ENCODE results near the gene CIDEC.
"Not testable (repeated sequence)": the region's sequence is repeated elsewhere in the genome, so short reads cannot be mapped to it uniquely, and the experiment has no call there.

Gene CIDEC

DNA sequence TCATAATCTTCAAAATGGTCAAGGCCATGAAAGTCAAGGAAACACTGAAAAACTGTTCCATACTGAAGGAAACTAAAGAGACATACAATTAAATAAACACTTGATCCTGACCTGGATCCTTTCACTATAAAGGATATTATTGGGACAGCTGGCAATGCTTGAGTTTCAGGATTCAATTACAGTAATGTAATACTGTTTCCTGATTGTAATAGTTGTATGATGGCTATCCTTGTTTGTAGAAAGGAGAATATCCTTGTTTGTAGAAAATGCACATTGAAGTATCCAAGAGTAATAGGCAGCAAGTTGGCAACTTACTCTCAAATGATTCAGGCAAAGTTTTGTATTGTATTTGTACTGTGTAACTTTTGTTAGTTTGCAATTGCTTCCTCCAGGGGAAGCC is 4.6 kb downstream of the CIDEC start:
- no peak for DNase-seq

DNA sequence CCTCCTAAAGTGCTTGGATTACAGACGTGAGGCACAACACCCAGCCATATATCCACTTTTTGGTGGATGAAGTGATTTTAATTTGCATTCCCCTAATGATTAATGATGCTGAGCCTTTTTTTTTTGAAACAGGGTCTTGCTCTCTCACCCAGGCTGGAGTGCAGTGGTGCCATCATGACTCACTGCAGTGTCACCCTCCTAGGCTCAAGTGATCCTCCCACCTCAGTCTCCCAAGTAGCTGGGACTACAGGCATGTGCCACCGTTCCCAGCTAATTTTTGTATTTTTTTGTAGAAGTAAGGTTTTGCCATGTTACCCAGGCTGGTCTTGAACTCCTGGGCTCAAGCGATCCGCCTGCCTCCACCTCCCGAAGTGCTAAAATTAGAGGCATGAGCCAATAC is 8.0 kb downstream of the CIDEC start:
- not testable (repeated sequence) for DNase-seq

DNA sequence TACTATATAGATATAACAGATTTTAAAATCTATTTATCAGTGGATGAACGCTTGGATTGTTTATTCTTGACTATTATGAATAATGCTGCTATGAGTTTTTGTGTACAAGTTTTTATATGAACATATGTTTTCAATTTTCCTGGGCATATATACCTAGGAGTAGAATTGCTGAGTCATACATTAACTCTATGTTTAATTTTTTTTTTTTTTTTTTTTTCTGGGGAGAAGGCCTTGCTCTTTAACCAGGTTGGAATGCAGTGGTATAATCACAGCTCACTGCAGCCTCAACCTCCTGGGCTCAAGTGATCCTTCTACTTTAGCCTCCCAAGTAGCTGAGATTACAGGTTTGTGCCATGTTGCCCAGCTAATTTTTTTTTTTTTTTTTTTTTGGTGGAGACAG is 9.1 kb downstream of the CIDEC start:
- DNase-seq: no peak

DNA sequence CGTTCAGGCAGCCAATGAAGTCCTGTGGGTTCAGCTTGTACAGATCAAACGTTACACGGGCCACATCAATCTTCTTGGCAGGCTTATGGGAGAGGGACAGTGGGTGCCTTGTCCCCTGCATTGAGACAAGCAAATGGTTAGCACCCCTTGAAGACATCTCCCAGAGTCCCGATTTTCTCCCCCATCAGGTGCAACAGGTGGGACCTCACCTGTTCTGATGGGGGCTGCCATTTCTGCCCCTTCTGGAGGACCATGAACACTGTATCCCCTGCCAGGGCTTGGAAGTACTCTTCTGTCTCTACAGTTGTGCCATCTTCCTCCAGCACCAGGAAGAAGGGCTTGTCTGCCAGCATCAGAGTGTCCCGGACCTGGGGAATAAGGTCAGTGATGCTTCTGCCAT is 10.1 kb downstream of the CIDEC start:
- DNase-seq: no peak

DNA sequence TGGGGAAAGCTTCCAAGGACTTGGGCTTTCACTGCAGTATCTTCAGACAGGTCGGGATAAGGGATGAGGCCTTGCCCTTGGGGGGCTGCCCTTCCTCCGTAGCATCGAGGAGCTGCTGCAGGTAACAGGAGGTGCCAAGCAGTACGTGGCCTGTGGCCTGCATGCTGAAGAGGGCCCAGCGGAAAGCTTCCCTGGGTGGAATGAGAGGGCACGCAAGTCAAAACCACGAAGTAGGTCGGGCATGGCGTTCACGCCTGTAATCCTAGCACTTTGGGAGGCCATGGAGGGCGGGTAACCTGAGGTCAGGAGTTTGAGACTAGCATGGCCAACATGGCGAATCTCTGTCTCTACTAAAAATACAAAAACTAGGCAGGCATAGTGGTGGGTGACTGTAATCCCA is 12.9 kb downstream of the CIDEC start:
- DNase-seq: no peak

DNA sequence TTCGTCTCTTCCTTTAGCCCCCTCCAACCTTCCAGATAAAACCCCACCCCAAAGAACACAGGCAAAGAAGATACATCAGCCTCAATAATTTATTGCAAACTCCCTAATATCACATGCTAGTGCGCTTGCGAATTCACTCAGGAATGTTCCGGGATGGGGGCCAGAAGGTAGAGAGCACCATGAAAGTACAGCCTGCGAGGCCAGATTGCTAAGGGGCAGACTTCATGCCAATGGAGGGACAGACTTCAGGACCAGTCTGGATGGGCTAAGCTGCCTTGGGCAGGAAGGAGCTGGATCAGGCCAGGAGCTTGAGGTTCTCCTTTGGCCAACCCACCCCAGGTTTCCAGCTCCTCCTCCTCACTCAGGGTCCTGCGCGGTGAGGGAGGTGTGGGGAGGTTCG is 13.4 kb downstream of the CIDEC start:
- DNase-seq: no peak

DNA sequence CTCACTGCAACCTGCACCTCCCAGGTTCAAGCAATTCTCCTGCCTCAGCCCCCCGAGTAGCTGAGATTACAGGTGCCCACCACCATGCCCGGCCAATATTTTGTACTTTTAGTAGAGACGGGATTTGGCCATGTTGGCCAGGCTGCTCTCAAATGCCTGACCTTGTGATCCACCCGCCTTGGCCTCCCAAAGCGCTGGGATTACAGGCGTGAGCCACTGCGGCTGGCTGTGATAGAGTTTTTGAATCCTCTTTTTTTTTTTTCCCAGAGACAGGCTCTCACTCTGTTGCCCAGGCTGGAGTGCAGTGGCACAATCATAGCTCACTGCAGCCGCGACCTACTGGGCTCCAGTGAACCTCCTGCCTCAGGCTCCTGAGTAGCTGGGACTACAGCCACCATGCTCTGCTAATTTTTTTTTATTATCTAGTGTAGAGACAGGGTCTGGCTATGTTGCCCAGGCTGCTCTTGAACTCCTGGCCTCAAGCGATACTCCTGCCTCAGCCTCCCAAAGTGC is 14.9 kb downstream of the CIDEC start:
- DNase-seq: not testable (repeated sequence)

DNA sequence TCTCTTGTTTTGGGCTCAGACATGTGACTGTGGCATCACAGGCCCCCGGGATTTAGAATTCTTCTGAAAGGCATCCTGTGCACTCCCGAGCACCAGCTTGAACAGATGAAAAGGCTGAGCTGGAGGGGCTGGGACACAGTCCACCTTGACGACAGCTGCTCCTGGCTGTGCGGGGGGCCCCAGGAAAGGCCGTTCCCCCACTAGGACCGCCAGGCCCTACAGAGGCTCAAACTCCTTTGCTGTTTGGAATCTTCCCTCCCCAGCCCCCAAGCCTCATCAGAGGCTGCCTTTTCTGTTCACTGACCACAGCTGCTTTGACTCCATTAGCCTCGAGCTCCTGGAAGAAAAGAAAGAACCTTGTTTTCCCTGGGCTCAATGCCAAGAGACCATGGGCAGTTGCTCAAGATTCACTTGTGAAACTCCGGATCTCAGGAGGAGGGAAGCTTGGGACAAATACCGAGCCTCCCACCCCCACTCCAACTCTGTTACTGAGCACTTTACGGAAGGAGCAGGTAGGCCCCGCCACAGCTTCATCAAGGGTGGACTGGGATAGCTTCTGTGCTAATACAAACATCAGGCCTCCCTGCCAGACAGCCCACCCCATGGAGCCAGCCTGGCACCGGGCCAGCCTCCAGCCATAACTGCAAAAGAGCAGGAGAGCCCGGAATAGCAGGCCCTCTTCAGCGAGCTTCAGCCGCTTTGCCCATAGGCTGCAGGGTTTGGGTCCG is 15.7 kb downstream of the CIDEC start:
- no peak for DNase-seq

DNA sequence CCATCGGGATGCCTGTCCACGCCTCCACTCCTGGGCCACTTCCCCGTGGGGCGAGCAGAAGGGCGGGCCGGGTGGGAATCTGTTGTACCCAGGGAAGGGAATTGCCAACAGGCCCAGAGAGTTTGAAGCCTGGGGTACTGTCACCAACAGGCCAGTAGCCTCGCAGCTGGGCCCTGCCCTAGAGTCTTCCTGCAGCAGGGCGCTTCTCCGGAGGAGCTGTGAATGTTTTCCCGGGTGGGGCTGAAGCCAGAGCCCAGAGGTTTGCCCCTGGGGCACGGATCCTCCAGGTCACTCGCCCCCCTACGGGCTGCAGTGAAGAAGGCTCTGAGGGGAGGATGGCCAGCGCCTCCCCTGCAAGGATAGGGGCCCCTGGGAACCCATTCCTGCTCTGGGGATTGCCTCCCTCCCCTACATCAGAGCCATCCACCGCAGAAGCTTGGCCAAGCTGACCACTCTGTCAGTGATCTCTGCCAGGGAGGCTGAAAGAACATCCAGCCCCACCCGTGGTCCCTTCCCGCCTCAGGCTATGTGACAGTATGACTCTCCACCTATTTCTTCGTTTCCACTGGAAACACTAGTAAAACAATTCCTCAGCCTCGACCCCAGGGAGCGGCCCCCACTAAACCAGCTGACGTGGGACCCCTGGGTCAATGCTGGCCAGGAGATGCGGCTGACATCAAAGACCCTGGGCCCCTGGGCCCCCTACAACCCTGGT is 16.8 kb downstream of the CIDEC start:
- DNase-seq: no peak

DNA sequence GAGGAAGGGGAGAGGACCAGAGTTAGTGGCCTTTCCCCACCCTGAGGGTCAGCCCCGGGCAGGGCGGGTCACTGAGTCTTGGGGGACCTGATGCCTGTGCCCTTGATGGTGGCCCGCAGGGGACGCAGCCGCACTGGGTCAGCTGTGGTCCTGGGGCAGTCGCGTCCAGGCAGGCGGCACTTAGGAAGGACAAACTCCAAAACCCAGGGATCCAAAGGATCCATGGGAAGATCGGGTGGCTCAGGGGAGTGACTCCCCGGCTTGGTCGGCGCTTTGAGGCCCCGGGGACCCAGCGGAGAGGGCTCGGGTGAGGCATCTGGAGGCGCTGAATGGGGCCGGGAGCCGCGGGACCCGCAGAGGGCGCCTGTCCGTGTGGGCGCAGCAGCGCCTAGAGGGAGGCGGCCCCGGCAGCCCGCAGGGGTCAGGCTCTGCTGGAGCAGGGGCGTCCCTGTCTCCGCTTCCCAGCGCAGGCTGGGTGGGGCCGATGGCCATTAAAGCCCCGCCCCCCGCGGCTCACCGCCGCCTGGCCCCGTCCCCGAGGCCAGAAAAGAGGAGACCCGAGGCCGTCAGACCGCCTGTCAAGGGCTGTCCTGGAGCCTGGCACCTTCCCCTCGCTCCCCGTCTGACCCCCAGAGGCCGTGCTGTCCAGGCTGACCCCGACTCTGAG is 17.5 kb downstream of the CIDEC start:
- no peak for DNase-seq

DNA sequence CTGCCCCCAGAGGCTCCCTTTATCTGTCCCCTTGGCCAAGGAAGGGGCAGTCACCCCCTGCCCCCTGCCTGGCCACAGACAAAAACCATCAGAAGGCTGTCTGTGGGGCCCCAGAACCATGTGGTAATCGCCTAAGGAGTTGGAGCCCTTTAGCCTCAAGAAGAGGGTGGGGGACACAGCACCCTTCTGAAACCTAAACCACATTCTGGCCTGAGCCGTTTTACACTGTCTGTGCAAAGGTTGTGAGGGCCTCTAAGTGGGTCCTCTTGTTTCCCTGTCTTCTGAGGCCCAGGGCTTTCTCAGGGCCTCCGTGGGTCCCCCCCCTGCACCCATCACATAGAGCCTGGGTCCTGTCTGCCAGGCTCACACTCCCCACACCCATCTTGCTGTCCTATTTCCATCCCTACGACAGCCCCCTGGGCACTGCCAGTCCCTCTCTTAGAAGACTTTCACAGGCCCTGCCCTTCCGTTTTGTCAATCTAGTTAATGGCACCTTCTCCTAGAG is 18.4 kb downstream of the CIDEC start:
- DNase-seq: no peak

DNA sequence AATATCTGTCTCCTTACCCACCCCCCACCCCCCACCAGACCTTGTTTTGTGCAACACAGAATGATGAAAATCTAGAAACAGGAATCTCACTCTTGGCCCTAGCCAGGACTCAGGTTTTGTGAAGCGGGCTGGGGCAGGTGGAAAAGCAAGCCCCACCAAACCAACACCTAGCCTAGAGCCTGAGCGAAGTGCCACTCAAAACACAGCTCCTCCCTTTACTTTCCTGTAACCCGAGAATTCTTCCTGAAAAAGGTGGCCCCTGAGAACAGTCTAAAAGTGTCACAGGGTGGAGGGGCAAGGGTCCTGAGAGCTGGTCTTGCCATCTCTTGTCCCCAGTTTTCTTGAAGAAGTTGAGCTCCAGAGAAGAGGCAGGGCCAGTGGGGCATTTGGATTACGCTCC is 18.9 kb downstream of the CIDEC start:
- no peak for DNase-seq

DNA sequence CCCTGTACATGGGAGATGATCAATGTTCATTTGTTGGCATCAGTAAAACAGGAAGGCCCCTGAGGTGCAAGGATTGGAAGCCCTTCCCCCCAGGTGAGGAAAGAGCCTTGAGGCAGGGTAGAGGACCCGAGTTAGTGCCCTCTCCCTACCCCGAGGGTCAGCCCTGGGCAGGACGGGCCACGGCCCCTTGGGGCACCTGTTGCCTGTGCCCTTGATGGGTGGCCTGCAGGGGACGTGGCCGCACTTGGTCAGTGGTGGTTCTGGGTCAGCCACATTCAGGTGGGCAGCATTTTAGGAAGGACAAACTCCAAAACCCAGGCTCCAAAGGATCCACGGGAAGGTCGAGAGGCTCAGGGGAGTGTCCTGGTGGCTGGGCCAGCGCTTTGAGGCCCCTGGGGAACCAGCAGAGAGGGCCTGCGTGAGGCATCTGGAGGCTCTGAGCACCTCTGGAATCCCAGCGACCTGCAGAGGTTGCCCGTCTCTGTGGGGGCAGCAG is 20.5 kb downstream of the CIDEC start:
- DNase-seq: no peak

DNA sequence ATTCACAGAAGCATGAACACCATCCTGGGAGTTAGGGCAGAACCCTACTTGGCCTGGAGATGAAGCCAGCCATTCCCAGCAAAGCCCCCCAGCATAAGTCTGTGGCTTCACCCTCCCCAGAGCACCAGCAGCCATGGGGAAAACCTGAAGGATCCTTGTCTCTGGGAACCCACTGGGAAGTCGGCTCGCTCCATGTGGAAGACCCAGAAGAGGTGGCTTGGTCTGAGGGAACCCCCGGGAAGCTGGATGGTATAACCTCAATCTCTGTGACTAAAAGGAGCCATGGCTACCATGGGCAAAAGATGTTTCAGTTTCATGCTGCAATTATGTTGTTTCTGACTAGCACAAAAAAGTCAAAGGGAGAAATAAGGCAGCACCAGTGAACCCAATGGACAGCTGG is 24.5 kb downstream of the CIDEC start:
- DNase-seq: no peak

DNA sequence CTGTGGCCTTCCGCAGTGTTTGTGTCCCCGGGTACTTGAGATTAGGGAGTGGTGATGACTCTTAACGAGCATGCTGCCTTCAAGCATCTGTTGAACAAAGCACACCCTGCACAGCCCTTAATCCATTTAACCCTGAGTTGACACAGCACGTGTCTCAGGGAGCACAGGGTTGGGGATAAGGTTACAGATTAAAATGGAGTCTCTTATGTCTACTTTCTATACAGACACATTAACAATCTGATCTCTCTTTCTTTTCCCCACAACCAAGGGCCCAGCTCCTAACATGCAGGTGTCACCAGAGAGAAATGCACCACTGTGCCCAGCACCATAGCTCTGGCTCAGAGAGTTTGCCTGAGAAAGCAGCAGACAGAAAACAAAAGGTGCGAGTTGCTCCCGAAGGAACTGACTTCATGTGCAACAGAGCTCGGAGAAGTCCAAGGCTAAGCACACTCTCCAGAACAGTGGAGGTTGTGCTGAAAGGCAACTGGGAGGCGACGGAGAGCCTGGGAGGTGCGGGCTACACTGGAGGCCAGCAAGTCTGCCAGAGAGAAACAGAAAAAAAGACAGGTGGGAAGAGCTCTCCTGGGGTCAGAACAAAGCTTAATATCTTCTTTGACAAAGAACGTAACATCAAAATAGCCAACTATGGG is 25.6 kb downstream of the CIDEC start:
- not testable (repeated sequence) for DNase-seq

DNA sequence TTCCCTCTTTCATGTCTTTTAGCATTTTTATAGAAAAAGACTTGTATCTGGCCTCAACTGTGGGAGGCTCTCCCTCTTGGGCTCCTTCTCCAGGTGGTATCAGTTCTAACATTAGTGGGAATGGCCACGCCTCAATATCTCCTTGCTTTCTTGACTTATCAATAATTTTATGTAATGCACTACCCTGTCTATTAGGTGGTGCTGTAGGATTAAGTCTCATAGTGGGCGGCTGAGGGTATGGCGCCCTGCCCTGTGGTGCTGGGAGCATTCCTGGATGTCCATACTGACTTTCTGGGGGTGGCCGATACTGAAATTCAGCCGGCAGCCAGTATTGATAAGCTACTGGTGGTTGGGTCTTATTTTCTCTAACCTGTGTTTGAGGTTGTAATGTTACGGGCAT is 27.5 kb downstream of the CIDEC start:
- no peak for DNase-seq

DNA sequence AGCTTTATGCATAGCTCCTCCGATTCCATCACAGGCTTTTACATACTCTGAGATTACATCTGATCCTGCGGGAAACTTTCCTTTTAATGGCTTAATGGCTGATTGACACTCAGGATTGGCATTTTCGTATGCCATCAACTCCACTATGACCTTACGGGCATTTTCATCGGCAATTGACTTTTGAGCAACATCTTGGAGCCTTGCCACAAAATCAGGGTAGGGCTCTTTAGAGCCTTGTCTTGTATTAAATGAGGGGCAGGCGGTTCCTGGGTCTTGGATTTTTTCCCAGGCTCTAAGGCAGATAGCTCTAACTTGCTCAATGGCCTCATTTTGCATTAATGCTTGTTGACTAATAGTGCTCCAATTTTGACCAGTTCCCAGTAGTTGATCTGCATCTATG is 28.1 kb downstream of the CIDEC start:
- not testable (repeated sequence) for DNase-seq

DNA sequence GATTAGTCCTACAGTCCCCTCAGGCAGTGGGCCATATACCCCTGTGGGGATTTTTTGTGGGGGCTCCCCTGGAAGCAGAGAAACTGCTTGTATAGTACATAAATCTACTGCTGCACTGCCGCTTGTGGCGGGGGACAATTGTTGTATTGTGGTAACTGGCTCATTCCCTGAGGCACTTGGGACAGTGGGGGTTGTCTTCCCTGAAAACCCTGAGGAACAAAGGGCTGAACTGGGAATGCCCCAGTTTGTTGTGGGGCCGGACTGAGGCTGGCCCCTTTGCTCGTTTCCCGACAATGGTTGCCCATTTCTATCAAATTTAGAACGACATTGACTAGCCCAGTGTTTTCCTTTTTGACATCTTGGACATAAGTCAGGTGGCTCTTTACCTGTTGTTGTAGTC is 28.7 kb downstream of the CIDEC start:
- not testable (repeated sequence) for DNase-seq

DNA sequence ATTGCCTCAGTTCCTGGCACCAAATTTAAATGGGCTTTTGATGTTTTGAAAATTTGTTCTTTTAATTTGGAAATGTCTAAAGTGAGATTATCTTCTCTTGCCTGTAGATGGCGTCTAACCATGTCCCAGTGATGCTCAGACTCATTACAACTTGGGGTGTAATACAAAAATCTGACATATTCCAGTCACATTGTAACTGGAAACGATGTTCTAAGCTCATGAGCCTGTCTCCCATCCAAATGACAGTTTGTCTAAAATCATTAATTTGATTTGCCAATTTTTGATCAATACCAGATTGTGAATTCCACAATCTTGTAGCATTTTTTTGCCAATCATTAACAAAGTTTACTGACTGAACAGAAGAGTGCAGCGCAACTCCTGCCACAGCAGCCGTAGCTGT is 31.2 kb downstream of the CIDEC start:
- not testable (repeated sequence) for DNase-seq

DNA sequence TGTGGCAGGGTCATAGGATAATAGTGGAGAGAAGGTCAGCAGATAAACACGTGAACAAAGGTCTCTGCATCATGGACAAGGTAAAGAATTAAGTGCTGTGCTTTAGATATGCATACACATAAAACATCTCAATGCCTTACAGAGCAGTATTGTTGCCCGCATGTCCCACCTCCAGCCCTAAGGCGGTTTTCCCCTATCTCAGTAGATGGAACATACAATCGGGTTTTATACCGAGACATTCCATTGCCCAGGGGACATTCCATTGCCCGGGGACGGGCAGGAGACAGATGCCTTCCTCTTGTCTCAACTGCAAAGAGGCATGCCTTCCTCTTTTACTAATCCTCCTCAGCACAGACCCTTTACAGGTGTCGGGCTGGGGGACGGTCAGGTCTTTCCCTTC is 32.2 kb downstream of the CIDEC start:
- not testable (repeated sequence) for DNase-seq

DNA sequence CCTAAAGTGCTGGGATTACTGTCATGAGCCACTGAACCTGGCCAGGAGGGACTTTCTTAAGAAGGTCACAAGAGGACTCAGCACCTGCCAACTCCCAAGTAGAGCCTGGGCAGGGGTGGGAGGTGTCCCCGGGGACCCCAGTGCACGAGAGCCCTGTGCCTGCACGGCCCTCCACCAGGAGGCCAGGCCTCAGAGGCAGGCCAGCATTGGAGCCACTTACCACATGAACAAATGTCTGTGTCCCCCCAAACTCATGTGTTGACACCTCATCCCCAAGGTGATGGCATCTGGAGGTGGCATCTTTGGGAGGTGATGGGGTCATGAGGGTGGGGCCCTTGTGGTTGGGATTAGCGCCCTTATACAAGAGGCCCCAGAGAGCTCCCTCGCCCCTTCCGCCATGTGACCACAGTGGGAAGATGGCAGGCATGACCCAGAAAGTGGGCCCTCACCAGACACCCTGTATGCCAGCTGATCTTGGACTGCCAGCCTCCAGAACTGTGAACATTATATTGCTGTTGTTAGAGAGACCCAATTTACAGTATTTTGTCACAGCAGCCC is 33.0 kb downstream of the CIDEC start:
- no peak for DNase-seq

DNA sequence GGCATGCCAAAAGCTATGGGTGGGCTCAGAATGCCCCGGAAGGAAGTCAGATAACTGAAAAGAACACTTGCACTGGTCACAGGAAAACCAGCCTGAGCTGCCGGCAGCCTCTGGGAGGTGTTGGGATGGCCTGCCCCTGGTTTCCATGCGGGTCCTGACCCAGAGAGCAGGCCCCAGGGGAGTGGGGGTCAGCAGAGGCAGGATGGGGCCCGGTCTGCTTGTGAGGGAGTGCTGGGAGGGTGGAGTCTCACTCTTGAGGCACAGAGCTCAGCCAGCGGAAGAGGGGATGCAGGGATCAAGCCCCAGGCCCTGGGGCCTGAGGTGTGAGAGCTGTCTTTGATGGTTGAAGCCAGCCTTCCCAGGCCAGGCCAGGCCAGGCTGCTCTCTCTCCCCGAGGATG is 33.8 kb downstream of the CIDEC start:
- DNase-seq: no peak

Data from NK-92 treated with Interleukin-12 subunit alpha and Interleukin-12 subunit beta, amount 100 ng/mL, for 24 hours (cell line).